Occipital lobe (tissue), 2 donors: ENCODE data around the gene TLX2. TPM values are rescaled to one million over a fixed set of nuclear protein-coding genes. Genes with fewer than 3 reads are reported as not detected.
"Not testable (repeated sequence)": the region's sequence is repeated elsewhere in the genome, so short reads cannot be mapped to it uniquely, and the experiment has no call there.

Source experiments
- DNase-seq: peaks from one replicate; lab custom pipeline; 2025; lab: John Stamatoyannopoulos, UW
- total RNA-seq: library from RNA; depleted of rRNA; stranded (reverse); fragments of >200 nt; gene quantifications from one replicate; pipeline ENCODE4 v1.2.3, GENCODE V29; 2014

TLX2 gene
- total RNA-seq, 1 donor from 2014 or later: not detected

DNA sequence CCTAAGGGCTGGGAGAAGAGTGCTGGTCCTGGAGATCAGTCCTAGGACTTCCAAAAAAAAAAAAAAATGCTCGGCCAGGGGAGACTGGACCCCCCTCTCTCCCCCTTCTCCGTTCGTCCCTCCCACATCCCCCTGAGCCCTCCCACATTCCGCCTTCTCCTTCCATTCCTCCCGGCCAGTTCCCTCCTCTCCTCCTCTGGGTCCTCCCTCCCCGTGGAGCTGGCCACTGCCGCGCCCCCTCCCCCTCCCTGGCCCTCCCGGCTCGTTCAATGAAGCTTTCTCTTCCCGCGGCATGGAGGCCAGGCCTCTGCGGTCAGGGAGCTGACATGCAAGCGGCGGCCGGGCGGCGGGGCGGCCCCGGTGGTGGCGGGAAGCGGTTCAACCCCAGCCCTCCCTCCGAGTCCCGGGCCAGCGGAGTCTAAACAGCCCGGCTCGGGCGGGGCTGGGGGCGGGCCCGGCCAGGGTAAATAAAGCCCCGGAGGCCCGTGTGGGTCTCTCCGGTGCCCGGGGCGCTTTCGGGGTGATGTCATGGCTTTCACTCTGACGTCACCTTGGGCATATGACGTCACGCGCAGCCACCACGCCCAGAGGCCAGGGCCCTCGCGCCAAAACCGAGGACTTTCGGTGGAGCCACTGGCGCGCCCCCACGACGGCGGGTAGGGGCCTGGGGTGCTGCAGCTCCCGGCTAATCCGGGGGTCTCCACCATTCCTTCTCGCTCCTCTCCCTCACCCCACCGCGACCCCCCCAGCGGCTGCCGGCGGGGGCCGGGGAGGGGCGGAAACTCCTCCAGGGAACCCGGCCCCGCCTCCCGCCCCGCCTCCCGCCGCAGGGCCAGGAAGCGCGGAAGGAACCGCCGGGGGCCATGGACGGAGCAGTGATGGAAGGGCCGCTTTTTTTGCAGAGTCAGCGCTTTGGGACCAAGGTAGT, 39.9 kb downstream of the TLX2 start, which contains the start of the genes DOK1 and LOXL3:
Gene DOK1, plus strand, starts transcription at position 829 of the 928 bp plus-strand sequence. Its CDS starts 35 bp downstream, at position 864.
Gene LOXL3, minus strand, starts transcription at position 51 of the 928 bp plus-strand sequence. CDS start 1,308 bp downstream, outside the sequence.
- DNase-seq: peak; percentile 37

DNA sequence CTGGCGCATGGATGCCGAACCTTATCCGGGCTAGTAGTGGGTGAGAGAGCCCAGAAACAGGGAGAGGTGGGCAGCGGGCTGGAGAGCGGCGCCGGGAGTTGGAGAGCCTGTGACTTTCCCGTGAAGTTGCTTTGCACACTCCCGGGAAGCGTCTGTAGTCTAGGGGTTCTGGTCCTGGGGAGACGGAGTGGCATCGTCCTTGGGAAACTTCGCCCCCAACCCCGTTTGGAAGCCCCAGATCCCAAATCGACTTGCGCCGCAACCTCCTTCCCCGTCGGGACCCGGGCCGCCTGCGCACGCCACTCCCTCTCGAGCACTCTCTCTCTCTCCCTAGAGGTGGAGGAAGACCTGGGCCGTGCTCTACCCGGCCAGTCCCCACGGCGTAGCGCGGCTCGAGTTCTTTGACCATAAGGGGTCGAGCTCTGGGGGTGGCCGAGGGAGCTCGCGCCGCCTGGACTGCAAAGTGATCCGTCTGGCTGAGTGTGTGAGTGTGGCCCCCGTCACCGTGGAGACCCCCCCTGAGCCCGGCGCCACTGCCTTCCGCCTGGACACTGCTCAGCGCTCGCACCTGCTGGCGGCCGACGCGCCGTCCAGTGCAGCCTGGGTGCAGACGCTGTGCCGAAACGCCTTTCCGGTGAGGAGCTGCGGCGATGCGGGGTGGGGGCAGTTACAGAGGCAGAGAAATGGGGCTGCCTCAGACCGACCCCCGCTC, 40.7 kb downstream of the TLX2 start:
- DNase-seq: no peak

DNA sequence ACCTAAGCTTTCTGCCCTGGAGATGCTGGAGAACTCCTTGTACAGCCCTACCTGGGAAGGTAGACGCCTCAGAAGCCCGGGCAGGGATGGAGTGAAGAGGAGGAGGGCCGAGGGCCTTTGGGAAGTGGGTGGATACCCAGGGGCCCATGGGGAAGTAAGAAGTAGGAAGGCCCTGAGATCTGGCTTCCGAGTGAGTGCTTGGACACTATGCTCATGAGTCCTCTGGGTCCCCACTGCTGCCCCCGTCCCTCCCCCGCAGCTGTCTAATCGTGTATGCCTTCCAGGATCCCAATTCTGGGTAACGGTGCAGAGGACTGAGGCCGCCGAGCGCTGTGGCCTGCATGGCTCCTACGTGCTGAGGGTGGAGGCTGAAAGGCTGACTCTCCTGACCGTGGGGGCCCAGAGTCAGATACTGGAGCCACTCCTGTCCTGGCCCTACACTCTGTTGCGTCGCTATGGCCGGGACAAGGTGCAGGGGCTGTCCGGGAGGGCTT, 41.4 kb downstream of the TLX2 start:
- DNase-seq: no peak

DNA sequence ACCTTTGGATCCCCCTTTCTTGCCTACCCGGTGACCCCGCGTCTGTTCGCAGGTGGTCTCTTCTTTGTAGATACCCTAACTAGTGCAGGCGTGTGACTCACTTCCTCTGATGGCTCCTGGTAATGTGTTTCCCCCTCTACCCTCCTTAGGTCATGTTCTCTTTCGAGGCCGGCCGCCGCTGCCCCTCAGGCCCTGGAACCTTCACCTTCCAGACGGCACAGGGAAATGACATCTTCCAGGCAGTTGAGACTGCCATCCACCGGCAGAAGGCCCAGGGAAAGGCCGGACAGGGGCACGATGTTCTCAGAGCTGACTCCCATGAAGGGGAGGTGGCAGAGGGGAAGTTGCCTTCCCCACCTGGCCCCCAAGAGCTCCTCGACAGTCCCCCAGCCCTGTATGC, 41.9 kb downstream of the TLX2 start:
- DNase-seq: no peak

DNA sequence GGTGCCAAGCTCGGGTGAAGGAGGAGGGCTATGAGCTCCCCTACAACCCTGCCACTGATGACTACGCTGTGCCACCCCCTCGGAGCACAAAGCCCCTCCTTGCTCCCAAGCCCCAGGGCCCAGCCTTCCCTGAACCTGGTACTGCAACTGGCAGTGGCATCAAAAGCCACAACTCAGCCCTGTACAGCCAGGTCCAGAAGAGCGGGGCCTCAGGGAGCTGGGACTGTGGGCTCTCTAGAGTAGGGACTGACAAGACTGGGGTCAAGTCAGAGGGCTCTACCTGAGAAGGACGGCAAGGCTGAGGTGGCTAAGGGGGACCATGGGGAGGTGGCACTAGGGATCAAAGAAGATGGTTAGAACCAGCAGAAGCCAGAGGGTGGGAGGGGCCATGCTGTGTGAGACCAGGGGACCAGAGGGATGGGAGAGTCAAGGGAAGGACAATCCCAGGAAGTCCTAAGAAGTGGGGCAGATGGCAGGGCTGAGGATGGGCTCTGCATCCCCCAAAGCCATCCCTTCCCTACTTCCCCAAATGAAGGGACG, 42.7 kb downstream of the TLX2 start:
- no peak for DNase-seq

DNA sequence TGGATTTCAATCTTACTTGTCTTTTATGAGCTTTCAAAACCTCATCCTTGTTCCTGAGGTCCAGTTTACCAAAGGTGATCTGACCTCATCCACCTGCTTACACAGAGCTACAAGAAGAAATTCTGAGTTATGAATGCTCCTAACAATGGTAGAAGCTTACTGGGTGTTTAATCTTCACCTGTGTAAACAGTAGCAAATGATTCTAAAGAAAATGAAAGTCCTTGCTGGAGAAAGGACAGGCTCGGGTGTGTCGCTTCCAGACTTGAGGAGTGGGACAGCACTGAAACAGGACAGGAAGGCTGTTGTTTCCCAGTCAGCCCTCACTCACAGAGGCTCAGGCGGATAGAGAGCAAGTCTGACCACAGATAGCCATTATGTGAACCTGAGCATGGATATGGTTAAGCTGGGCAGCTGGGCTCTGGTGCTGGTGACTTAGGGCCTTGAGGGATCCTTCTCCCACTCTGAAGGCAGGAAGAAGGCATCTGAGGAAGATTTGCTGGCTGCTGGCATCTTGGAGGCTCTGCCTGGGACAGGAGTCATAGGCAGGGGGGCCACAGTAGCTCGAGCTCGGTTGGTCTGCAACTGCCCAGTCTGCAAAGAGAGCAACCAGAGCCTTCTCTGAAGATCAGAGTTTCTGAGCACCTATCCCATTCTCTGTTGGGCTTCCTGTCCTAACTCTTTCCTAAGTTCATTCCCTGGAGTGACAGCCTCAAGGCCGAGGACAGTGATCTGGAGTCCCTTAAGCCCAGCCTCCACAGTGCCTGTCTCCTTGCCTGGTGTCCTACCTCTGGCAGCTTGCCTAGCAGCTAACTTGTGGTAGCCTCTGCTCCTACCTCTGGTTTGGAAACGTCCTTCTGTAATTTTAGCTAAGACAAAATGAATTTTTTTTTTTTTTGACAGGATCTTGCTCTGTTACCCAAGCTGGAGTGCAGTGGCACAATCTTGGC, 44.3 kb downstream of the TLX2 start:
- no peak for DNase-seq

DNA sequence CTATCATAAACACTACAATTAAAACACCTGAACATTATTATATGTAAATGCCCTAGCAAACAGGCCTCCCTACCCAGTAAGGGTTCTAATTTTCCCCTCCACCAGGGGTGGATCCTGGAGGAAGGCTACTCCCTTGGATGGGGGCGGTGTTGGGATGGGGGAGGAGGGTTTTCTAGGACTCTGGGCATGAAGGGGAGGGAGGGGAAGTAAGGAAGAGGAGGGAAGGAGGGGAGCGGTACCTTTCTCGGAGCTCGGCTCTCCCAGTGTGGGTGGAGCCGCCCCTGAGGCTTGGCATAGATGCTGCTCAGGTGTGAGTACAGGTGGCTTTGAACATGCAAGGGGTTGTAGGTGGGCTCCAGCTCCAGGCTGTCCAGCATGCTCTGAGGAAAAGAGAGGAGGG, 45.7 kb downstream of the TLX2 start:
- no peak for DNase-seq

DNA sequence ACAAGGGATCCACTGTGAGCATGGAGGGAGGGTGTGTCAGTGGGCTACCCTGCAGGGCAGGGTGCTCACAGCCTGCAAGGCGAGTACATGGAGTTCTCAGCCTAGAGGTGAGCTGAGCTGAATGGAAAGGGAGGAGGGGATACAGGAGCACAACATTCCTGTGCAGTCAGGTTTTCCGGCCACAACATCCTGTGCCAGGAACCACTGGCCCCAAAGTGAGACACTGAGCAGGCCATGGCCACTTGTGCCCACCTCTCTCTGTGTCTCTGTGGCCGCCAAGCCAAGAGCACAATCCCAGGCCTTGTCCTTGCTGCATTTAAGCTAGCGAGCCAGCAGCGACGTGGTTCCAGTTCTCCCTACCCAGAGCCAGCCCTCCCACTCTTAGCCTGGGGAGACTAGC, 46.3 kb downstream of the TLX2 start:
- DNase-seq: no peak

DNA sequence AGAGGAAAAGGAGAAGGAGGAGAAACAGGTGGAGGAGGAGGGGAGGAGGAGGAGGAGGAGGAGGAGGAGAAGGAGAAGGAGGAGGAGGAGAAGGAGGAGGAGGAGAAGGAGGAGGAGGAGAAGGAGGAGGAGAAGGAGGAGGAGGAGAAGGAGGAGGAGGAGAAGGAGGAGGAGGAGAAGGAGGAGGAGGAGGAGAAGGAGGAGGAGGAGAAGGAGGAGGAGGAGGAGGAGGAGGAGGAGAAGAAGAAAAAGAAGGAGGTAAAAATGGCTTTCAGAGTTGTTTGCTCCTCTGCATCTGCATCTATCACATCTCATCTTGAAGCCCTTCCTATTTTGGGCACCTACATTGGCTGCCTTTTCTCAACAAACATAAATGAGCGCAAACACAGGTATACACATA, 46.8 kb downstream of the TLX2 start:
- not testable (repeated sequence) for DNase-seq

DNA sequence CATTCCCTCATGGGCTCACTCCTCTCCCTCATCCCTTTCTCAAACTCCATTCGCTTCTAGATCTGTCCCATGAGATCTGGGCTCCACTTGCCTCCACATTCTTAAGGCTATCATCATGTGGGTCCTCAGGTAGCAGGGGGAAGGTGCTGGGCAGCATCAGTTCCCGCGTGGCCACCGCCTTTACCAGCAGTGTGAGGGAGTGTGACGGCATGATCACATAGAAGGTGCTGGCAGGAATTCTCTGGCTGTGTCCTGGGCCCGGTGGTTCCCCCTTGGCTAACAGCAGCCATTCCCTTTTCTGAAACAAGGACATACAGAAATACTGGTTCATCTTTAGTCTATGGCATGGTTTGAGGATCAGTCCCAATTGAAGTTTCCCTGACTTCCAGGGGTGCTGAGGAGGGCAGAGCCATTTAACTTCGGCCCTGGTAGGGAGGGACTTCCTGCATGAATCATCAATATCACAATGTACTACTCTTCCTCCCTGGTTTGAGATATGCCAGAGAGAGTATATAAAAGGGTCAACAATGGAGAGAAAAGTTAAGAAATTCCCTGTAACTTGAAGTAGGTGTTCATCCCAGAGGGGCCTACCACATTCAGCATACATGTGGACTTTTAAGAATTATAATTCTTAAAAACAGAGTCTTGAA, 48.0 kb downstream of the TLX2 start:
- no peak for DNase-seq

DNA sequence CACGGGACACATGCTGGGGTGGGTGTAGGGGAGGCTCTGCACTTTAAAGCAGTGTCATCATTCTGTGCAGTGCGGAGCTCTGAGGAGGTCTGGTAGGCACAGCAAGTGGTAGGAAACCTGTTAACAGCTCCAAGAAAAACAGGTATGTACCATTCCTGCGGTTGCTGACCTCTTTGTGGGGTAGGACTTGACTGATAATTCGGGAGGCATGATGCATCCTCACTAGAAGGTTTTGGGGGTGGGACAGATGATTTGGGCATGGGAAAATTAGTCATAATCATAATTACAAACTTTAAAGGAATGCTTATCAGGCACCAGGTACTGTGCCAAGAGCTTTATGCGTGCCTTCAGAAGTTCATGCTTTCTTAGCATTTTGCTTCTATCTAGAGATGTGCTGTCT, 50.0 kb downstream of the TLX2 start:
- DNase-seq: no peak

DNA sequence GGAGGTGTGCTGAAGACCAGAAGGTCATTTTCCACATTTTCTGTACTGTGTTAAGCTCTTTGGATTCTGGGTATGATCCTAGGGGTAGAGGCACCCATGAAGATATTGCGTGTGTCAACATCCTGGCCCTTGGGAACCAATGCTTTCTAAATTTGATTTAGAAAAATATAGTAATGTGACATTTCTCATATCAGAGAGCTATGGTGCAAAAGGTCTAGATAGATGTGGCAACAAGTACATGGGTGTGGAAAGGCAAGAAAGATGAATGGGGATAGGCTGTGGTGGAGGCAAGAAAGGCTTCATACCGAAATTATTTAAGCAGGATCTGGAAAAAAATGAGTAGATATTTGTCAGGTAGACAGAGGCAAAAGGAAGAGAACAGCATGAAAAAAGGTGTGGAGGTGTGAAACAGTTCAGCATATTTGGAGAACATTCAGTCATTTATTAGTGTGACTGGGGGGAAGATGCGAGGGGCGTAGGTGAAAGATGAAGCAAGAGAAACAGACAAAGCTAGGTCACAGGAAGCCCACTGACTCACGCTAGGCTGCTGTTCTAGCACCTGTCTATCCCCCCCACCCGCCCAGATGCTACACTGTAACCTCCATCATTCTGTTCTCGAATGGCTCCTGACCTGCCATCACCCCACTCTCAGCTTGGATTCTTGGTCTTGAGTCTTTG, 52.0 kb downstream of the TLX2 start:
- no peak for DNase-seq

DNA sequence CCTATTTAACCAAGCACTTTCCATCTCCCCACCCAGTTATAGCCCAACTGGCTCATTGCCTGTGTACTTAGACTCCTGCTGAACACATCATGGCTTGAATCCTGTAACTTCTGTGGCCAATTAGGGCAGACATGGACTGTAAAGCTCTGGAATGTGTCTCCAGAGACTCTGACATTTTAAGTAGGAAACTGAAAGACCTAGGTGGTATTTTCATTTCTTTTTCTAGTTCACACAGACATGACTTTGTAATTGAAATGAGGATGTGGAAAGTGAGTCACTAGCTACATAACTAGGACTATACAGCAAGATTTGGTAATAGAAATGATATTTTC, 52.5 kb downstream of the TLX2 start:
- no peak for DNase-seq

Other genes starting within 250 kb of the TLX2 start
- 2.2 TPM for gene SLC4A5, start 171.0 kb upstream of the TLX2 start, total RNA-seq
- 97.2 TPM for gene DCTN1, start 134.1 kb upstream of the TLX2 start, total RNA-seq
- 0.62 TPM for gene C2orf81, start 92.8 kb upstream of the TLX2 start, total RNA-seq
- gene WDR54, start 92.7 kb upstream of the TLX2 start, total RNA-seq: 30.7 TPM
- 6.7 TPM for gene RTKN, start 72.5 kb upstream of the TLX2 start, total RNA-seq
- 15.3 TPM for gene INO80B, start 59.4 kb upstream of the TLX2 start, total RNA-seq
- 23.6 TPM for gene WBP1, start 56.0 kb upstream of the TLX2 start, total RNA-seq
- 22.5 TPM for gene MOGS, start 49.1 kb upstream of the TLX2 start, total RNA-seq
- 11.5 TPM for gene MRPL53, start 41.8 kb upstream of the TLX2 start, total RNA-seq
- 35.6 TPM for gene CCDC142, start 31.5 kb upstream of the TLX2 start, total RNA-seq
- 5.9 TPM for gene TTC31, start 31.4 kb upstream of the TLX2 start, total RNA-seq
- gene LBX2, start 14.8 kb upstream of the TLX2 start, total RNA-seq: not detected
- gene PCGF1, start 6.8 kb upstream of the TLX2 start, total RNA-seq: 6.4 TPM
- not detected for gene DQX1, start 11.8 kb downstream of the TLX2 start, total RNA-seq
- gene AUP1, start 15.3 kb downstream of the TLX2 start, total RNA-seq: 40.4 TPM
- 56.3 TPM for gene HTRA2, start 15.5 kb downstream of the TLX2 start, total RNA-seq
- gene LOXL3, start 39.5 kb downstream of the TLX2 start, total RNA-seq: 16.1 TPM
- 3.4 TPM for gene DOK1, start 40.3 kb downstream of the TLX2 start, total RNA-seq
- not detected for gene M1AP, start 133.9 kb downstream of the TLX2 start, total RNA-seq
- gene SEMA4F, start 139.8 kb downstream of the TLX2 start, total RNA-seq: 15.3 TPM